H1 (cell line): ENCODE results near the gene IRF7. TPM values are rescaled to one million over a fixed set of nuclear protein-coding genes. Genes with fewer than 3 reads are reported as not detected.

Source experiments
- BACH1 ChIP-seq: IDR thresholded peaks from 2 replicates; pipeline ENCODE4 v1.6.1; 2012; ENCODE audit warnings: low read length, improper control_type of control experiment
- BCL11A ChIP-seq, 2 experiments: IDR thresholded peaks; one replicate each; pipeline ENCODE4 v1.6.1; 2011; ENCODE audit warnings: low read depth in 2 of 2, low read length in 2 of 2, mild to moderate bottlenecking in 2 of 2
- CREB1 ChIP-seq: IDR thresholded peaks from 2 replicates; pipeline ENCODE4 v1.6.1; 2012; ENCODE audit warnings: inconsistent platforms
- CTCF ChIP-seq, 3 experiments: IDR thresholded peaks; 1 replicate in 2 of 3; 2 replicates in 1 of 3; pipeline versions ENCODE4 v1.5.1 to v1.6.1; 2011; ENCODE audit warnings: low read length in 3 of 3, mild to moderate bottlenecking in 3 of 3, inconsistent platforms in 2 of 3, low read depth in 1 of 3, moderate library complexity in 1 of 3; ENCODE audit not compliant: insufficient read depth in 1 of 3; ENCODE audit errors: control extremely low read depth in 1 of 3
- GTF2F1 ChIP-seq: IDR thresholded peaks from 2 replicates; pipeline ENCODE4 v1.6.1; 2012; ENCODE audit warnings: low read depth, low read length, improper control_type of control experiment, borderline replicate concordance
- KDM1A ChIP-seq: fragments of 200-600, 300-600 bp; sonication (generic); IDR thresholded peaks from 2 replicates; pipeline ENCODE4 v1.7.1; 2016; ENCODE audit warnings: mild to moderate bottlenecking, low read length, borderline replicate concordance
- MAFK ChIP-seq: IDR thresholded peaks from 2 replicates; pipeline ENCODE4 v1.6.1; 2012; ENCODE audit warnings: low read depth, mild to moderate bottlenecking, improper control_type of control experiment, low read length
- SUZ12 ChIP-seq: fragments of 200-600 bp; sonication (generic); IDR thresholded peaks from 2 replicates; pipeline ENCODE4 v1.6.1; 2012; ENCODE audit warnings: mild to moderate bottlenecking, inconsistent platforms, low read length, moderate library complexity, mixed read lengths
- polyA plus RNA-seq, 7 experiments: library from polyadenylated mRNA; depleted of rRNA in 3 of 7; stranded (reverse) in 5 of 7; unstranded in 2 of 7; fragments of >200 nt in 5 of 7; fragments of 200-250 nt in 2 of 7; gene quantifications; 1 replicate in 5 of 7; 2 replicates in 1 of 7; 4 replicates in 1 of 7; pipeline versions ENCODE4 v1.2.1 to v1.2.3, GENCODE V29; 2011 to 2013; ENCODE audit warnings: missing spikeins in 2 of 7, mixed read lengths in 2 of 7
- total RNA-seq: library from RNA; stranded (reverse); fragmentation: NEBNext Ultra II Directional; extraction: Animal tissue kit (Norgen Biotek cat#: 25700); gene quantifications from 2 replicates; pipeline ENCODE4 v1.2.1, GENCODE V29; 2021

The IRF7 gene
- total and polyA plus RNA-seq, 2 of the 8 experiments (the other 6 are each of a cell fraction or from before 2014, with no cell fraction given) = 9.1 to 9.6 TPM

GRCh38 chr11:635945-636510 lies 20.3 kb upstream of the IRF7 start (continued):
- TF ChIP-seq CTCF (IDR thresholded peaks at IDR 0.05; ENCODE audit: control extremely low read depth in 1 of 3, insufficient read depth in 1 of 3, low read depth in 1 of 3, low read length in 3 of 3) (no peak), BCL11A (IDR thresholded peaks at IDR 0.05; ENCODE audit: low read depth in 2 of 2, low read length in 2 of 2) (no peak), GTF2F1 (no peak), MAFK (no peak), SUZ12 (no peak), KDM1A (no peak), BACH1 (no peak), CREB1 (no peak)
